CD1c-positive myeloid dendritic cell (primary cell): ENCODE measurements around the gene KCNA4.
"Not testable (repeated sequence)": the region's sequence is repeated elsewhere in the genome, so short reads cannot be mapped to it uniquely, and the experiment has no call there.

Experiments used
- DNase-seq: peaks from one replicate; pipeline ENCODE4 v3.0.0-alpha.2; 2016; ENCODE audit errors: extremely low spot score

The KCNA4 gene

DNA sequence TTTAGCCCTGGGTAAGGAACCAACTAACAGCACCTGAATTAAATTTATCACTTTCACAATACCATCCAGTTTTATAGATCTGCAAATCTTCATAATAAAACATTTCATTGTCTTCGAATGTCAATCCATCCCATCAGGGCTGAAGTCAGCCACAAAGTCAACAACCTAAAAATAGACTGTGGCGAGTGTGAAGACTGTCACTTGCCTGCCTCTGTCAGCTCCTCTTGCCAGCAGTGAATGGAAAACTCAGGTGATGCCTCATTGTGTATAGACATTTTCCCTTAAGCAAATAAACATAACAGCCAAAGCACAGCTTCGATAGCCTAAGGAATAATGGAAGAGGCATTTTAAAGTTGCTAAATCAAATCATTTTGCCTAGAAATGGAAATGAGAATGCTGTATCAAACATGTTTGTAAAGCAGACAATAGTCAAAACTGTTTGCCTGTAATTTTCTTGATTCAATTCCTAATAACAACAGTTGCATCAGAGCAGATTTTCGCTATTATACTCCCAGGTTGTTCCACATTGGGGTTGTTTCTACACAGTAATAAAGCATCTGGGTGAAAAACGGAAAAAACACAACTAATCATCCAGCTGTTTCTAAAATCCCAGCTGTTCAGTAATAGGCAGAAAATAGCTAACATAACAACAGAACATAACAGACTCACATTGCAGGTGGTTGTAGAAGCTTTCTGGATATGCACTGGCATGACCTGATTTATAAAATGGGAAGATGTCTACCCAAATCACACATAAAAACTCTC is 15.7 kb downstream of the KCNA4 start:
- no peak for DNase-seq

DNA sequence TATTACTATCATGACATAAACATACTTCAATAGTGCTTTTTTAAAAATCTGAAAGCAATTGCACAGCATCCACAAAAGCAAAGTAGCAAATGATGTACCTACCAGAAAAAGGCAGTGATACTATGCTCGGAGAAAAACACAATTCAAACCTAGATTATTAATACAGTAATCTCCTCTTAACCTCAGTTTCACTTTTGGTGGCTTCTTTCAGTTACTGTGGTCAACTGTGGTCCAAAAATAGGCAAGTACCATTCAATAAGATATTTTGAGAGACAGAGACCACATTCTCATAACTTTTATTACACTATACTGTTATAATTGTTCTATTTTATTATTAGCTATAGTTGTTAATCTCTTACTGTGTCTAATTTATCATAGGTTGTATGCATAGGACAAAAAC is 20.8 kb downstream of the KCNA4 start:
- DNase-seq, result no peak

DNA sequence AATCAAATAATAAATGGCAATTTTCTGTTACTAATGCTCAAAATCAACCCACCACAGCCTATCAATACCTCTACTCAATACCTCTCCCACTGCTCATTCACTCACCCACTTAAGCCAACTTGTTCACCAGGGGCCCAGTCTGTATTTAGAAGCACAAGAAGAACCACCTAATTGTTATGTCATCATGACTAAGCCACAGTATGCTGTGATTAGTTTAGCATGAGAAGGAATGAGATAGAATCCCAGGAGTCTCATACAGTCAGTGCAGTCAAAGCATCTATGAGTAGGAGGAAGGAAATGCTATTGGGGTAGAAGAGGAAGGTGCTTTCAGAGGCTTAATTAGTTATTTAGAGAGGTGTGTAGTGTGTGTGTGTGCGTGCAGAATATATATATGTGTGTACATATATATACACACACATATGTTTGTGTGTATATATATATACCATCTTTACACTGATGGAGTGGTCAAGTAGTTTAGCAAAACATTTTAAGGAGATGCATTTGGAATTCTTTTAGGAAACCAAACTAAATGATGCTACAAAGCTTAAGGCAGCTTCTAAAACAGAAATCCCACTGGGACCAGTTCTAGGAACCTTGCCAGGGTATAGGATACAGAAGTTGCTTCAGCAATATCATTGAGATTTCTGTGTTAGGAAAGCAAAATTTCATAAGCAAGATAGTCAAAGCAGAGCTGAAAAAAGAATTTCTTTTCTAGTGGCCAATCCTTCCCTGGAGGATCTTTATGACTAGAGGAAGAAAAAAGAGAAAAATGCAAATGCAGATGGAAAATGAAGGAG is 27.5 kb downstream of the KCNA4 start:
- no peak for DNase-seq

- no peak for DNase-seq
Measured at GRCh38 chr11:29985248-29985647, 31.6 kb downstream of the KCNA4 start.

DNA sequence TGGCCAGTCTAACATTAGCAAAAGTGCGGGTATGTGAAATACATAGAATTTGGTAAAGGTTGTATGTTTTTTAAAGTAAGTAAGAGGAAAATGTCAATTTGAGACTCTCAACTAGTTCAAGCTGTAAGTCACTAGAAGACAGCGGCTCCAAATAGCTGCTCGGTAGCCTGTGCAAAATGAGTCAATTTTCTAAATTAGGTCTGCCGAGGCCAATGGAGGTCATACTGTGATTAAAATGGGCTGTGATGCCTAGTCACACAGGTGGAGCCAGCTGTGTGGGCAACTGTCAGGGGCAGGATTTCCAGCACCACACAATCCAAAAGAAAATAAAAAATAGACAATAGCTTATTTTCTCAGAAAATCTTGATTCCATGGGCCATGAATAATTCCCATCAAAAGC is 32.3 kb downstream of the KCNA4 start:
- no peak for DNase-seq

DNA sequence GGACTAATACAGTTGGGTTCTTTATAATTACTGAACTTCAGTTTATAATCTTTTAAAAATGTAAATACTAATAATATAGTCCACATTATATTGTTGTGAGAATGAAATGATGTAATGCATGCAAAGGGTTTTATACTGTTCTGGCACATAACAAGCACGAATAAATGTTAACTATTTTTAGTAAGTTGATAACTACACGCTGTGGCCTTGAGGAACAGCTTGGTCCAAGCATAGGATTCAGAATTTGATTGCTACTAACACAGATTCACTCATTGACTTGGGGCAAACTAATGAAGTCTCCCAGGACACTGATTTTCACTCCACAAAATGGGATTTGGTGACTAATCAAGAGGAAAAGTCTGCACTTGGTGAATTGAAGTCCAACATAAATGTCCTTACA is 38.3 kb downstream of the KCNA4 start:
- no peak for DNase-seq

DNA sequence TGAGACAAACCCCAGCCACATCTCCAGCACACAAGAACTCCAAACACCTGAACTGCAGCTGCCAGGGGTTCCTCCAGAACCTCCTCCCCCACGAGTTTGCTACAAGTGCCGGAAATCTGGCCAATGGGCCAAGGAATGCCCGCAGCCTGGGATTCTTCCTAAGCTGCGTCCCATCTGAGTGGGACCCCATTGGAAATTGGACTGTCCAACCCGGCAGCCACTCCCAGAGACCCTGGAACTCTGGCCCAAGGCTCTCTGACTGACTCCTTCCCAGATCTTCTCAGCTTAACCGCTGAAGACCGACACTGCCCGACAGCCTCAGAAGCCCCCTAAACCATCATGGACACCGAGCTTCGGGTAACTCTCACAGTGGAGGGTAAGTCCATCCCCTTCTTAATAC is 41.2 kb downstream of the KCNA4 start:
- not testable (repeated sequence) for DNase-seq

GRCh38 chr11:29963796-29964195 is 53.0 kb downstream of the KCNA4 start:
- no peak for DNase-seq

- no peak for DNase-seq
Measured at GRCh38 chr11:29963036-29963435, 53.8 kb downstream of the KCNA4 start.

- no peak for DNase-seq
Measured at GRCh38 chr11:29962243-29962642, 54.6 kb downstream of the KCNA4 start.
